Measurements from ENCODE around the gene APEH. TPM values are rescaled to one million over a fixed set of nuclear protein-coding genes. Genes with fewer than 3 reads are reported as not detected.

Gene APEH
- total and polyA plus RNA-seq, 2 of the 13 experiments (the other 11 are each of a cell fraction or from before 2014, with no cell fraction given) = 116 to 130 TPM

DNA sequence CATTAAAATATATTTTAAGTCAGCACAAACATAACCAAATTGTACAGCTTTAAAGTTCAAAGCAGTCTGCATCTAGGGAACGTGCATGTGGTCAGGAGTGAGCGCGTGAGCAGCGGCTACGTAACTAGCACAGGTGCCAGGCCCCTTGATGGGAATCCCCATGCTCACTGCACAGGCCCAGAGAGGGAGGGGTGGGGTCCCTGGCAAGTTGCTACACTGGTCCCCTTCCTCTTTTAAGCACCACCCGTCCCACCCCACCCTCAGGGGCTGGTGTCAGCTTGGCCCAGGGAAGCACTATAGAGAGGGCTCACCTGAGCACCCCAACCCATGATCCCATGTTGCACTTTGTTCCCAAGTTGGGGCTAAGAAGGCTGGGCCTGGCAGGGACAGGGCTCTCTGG lies 50.4 kb downstream of the APEH start:
- Histone ChIP-seq H3K9me3 (ENCODE audit: low read length) (no peaks in the 10 kb centered on the region), H3K27me3 (ENCODE audit: control insufficient read depth in 1 of 2, insufficient read depth in 2 of 2, low read length in 2 of 2) (no peaks in the 10 kb centered on the region), H3K4me2 (ENCODE audit: low read depth, low read length) (peak overlapping the region; percentile 82), H2AFZ (ENCODE audit: low read length) (no peak overlapping the region), H3K4me1 (ENCODE audit: insufficient read depth, low read length) (peaks cover 21% of the 10 kb centered on the region), H3K36me3 (replicated peaks in 1 of 2; ENCODE audit: control insufficient read depth in 1 of 2, insufficient read depth in 2 of 2, low read length in 2 of 2) (peaks cover 19 to 40% of the 10 kb centered on the region in 2 experiments), H3K4me3 (replicated peaks in 1 of 3; ENCODE audit: insufficient read depth in 1 of 3, low read depth in 2 of 3, low read length in 3 of 3) (peak overlapping the region; percentile 58 to 100 (median 97); a peak in 5 of 6 replicates), H4K20me1 (ENCODE audit: insufficient read depth, low read length) (no peaks in the 10 kb centered on the region), H3K27ac (ENCODE audit: extremely low read length, insufficient read depth, low read length) (peak overlapping the region; percentile 87), H3K79me2 (ENCODE audit: insufficient read depth, low read length) (peaks cover 13% of the 10 kb centered on the region), H3K9ac (ENCODE audit: insufficient read depth, low read depth, low read length) (peak overlapping the region; percentile 95)
- no TSS peak for BruUV-seq (replicated peaks)
- ChIA-PET CTCF (ENCODE audit: low intra/inter-chr PET ratio, low total read pairs) (no interaction called here), POLR2A (interaction anchor here (0.8 to 1.8 kb wide), 2 partner anchors 24 to 78 kb away, joined by 3 to 4 read pairs; partner anchors contain the start of gene INKA1)
- WGBS (ENCODE audit: low lambda C conversion rate) = 33% methylated on average over 6 of the region's 6 CpGs
- in situ Hi-C loops (cut with HindIII; ENCODE audit: extremely low pct_ligation_motif_present, low pct_unique_long_range_greater_than_20kb) = no loop called here
- peak; percentile 6; the same call in 2 of the 3 replicates for ATAC-seq
- intact Hi-C loops (cut with micrococcal nuclease; ENCODE audit: unreplicated experiment) = loop anchor here (2.0 kb wide), 1 partner anchor 48 kb away; no protein-coding TSS in a partner anchor
- DNase-seq (ENCODE audit: low spot score) = no peak
- FAIRE-seq = no peak
- TF ChIP-seq TGIF2 (CRISPR knock-in tag; IDR thresholded peaks at IDR 0.05) (no peak), ZFAT (CRISPR knock-in tag; conservative IDR thresholded peaks at IDR 0.05) (no peak), KLF13 (CRISPR knock-in tag; IDR thresholded peaks at IDR 0.05) (no peak), ZC3H4 (CRISPR knock-in tag; IDR thresholded peaks at IDR 0.05; ENCODE audit: borderline replicate concordance) (peak; percentile 69; the same call in 1 of the 2 replicates), ZNF232 (CRISPR knock-in tag; IDR thresholded peaks at IDR 0.05; ENCODE audit: borderline replicate concordance) (no peak), ZNF569 (CRISPR knock-in tag; IDR thresholded peaks at IDR 0.05; ENCODE audit: borderline replicate concordance) (0 out of 2 replicates have a peak, but pooled peaks have one; percentile 43), MTA1 (CRISPR knock-in tag; IDR thresholded peaks at IDR 0.05; ENCODE audit: borderline replicate concordance) (no peak), ZNF333 (CRISPR knock-in tag; IDR thresholded peaks at IDR 0.05; ENCODE audit: borderline replicate concordance) (no peak), RBM22 (optimal IDR thresholded peaks at IDR 0.05; ENCODE audit: low read length) (peak; percentile 43), ATRX (CRISPR knock-in tag; IDR thresholded peaks at IDR 0.05; ENCODE audit: borderline replicate concordance) (no peak), POLR2G (IDR thresholded peaks at IDR 0.05; ENCODE audit: low read depth, low read length) (peak; percentile 21), GZF1 (CRISPR knock-in tag; IDR thresholded peaks at IDR 0.05) (0 out of 2 replicates have a peak, but pooled peaks have one; percentile 6), NCOA5 (CRISPR knock-in tag; IDR thresholded peaks at IDR 0.05) (no peak), NFATC3 (CRISPR knock-in tag; IDR thresholded peaks at IDR 0.05) (no peak), JDP2 (CRISPR knock-in tag; IDR thresholded peaks at IDR 0.05; ENCODE audit: borderline replicate concordance) (no peak), EZH2 (conservative IDR thresholded peaks at IDR 0.05; ENCODE audit: low read depth, low read length) (no peak), MXI1 (IDR thresholded peaks at IDR 0.05; ENCODE audit: borderline replicate concordance, low read depth, low read length) (0 out of 3 replicates have a peak, but pooled peaks have one; percentile 19), HDAC6 (IDR thresholded peaks at IDR 0.05; ENCODE audit: low read depth, low read length) (no peak), ZSCAN20 (CRISPR knock-in tag; IDR thresholded peaks at IDR 0.05; ENCODE audit: borderline replicate concordance) (no peak), ZBTB7B (CRISPR knock-in tag; IDR thresholded peaks at IDR 0.05) (no peak)
- TF ChIP-seq, protein P1, sequence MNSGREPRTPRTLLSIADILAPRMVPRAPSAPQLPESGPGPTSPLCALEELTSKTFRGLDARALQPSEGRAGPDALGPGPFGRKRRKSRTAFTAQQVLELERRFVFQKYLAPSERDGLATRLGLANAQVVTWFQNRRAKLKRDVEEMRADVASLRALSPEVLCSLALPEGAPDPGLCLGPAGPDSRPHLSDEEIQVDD (CRISPR knock-in tag; IDR thresholded peaks at IDR 0.05; ENCODE audit: borderline replicate concordance) = no peak
- TF ChIP-seq, protein P2, sequence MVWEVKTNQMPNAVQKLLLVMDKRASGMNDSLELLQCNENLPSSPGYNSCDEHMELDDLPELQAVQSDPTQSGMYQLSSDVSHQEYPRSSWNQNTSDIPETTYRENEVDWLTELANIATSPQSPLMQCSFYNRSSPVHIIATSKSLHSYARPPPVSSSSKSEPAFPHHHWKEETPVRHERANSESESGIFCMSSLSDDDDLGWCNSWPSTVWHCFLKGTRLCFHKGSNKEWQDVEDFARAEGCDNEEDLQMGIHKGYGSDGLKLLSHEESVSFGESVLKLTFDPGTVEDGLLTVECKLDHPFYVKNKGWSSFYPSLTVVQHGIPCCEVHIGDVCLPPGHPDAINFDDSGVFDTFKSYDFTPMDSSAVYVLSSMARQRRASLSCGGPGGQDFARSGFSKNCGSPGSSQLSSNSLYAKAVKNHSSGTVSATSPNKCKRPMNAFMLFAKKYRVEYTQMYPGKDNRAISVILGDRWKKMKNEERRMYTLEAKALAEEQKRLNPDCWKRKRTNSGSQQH (CRISPR knock-in tag; IDR thresholded peaks at IDR 0.05; ENCODE audit: low read depth) = no peak
- TF ChIP-seq, protein P3, sequence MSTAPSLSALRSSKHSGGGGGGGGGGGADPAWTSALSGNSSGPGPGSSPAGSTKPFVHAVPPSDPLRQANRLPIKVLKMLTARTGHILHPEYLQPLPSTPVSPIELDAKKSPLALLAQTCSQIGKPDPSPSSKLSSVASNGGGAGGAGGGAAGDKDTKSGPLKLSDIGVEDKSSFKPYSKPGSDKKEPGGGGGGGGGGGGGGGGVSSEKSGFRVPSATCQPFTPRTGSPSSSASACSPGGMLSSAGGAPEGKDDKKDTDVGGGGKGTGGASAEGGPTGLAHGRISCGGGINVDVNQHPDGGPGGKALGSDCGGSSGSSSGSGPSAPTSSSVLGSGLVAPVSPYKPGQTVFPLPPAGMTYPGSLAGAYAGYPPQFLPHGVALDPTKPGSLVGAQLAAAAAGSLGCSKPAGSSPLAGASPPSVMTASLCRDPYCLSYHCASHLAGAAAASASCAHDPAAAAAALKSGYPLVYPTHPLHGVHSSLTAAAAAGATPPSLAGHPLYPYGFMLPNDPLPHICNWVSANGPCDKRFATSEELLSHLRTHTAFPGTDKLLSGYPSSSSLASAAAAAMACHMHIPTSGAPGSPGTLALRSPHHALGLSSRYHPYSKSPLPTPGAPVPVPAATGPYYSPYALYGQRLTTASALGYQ (CRISPR knock-in tag; IDR thresholded peaks at IDR 0.05) = no peak
